SU-DHL-6 (cell line): ENCODE measurements around the gene SCLT1.

ENCODE experiments used
- H2AFZ ChIP-seq: fragments of 200-600 bp; sonication (generic); 2 replicates; pipeline ENCODE4 v1.6.1; 2014; ENCODE audit warnings: low read depth, mild to moderate bottlenecking, moderate library complexity, mixed read lengths, antibody characterized with exemption, low read length; ENCODE audit not compliant: severe bottlenecking
- H3F3A ChIP-seq: fragments of 200-600 bp; shearing (Covaris generic); 2 replicates; pipeline ENCODE4 v1.6.0; 2016; ENCODE audit warnings: antibody characterized with exemption, mild to moderate bottlenecking; ENCODE audit not compliant: insufficient read depth
- H3K27ac ChIP-seq: fragments of 200-600 bp; sonication (generic); 2 replicates; pipeline ENCODE4 v1.5.1; 2016; ENCODE audit warnings: low read depth, mild to moderate bottlenecking, low read length, moderate library complexity, mixed read lengths
- H3K27me3 ChIP-seq: fragments of 200-600 bp; sonication (generic), shearing (Covaris generic); 2 replicates; pipeline ENCODE4 v1.6.0; 2014; ENCODE audit warnings: mild to moderate bottlenecking, low read length
- H3K36me3 ChIP-seq: fragments of 200-600 bp; sonication (generic); 2 replicates; pipeline ENCODE4 v1.6.1; 2014; ENCODE audit warnings: mild to moderate bottlenecking, low read length, mixed read lengths
- H3K4me2 ChIP-seq: fragments of 300-600, 200-600 bp; shearing (Covaris generic), sonication (generic); 2 replicates; pipeline ENCODE4 v1.6.0; 2014; ENCODE audit warnings: low read length, low read depth, mild to moderate bottlenecking; ENCODE audit not compliant: poor library complexity, severe bottlenecking
- H3K4me3 ChIP-seq: fragments of 200-600 bp; sonication (generic); 2 replicates; pipeline ENCODE4 v1.5.1; 2014; ENCODE audit warnings: antibody characterized with exemption, low read length, mild to moderate bottlenecking, mixed read lengths; ENCODE audit not compliant: insufficient read depth, poor library complexity, severe bottlenecking
- H3K79me2 ChIP-seq: fragments of 200-600 bp; sonication (generic); 2 replicates; pipeline ENCODE4 v1.6.1; 2014; ENCODE audit warnings: mild to moderate bottlenecking, low read length, moderate library complexity; ENCODE audit not compliant: insufficient read depth
- H3K9ac ChIP-seq: fragments of 200-600 bp; sonication (generic); 2 replicates; pipeline ENCODE4 v1.7.0; 2014; ENCODE audit warnings: mild to moderate bottlenecking, low read length
- H3K9me2 ChIP-seq: fragments of 200-600 bp; sonication (generic); replicated peaks from 2 replicates; pipeline ENCODE4 v1.6.1; 2014; ENCODE audit warnings: low read length; ENCODE audit not compliant: insufficient read depth
- H3K9me3 ChIP-seq: fragments of 200-600 bp; sonication (generic); 2 replicates; pipeline ENCODE4 v1.6.1; 2014; ENCODE audit warnings: low read length, mixed read lengths; ENCODE audit not compliant: insufficient read depth
- H4K20me1 ChIP-seq: fragments of 200-600 bp; sonication (generic); 2 replicates; pipeline ENCODE4 v1.6.1; 2014; ENCODE audit warnings: low read depth, mild to moderate bottlenecking, antibody characterized with exemption, low read length, moderate library complexity, mixed read lengths
- CTCF ChIP-seq: fragments of 200-600 bp; sonication (generic); IDR thresholded peaks from one replicate; pipeline ENCODE4 v1.5.1; 2017; ENCODE audit warnings: antibody characterized with exemption, mild to moderate bottlenecking, low read length, moderate library complexity; ENCODE audit not compliant: insufficient read depth, poor library complexity, severe bottlenecking
- EZH2phosphoT487 ChIP-seq: fragments of 200-600 bp; sonication (generic), shearing (Covaris generic); conservative IDR thresholded peaks from 2 replicates; pipeline ENCODE4 v1.6.1; 2018; ENCODE audit warnings: mild to moderate bottlenecking, antibody characterized with exemption, low read length, moderate library complexity, mixed read lengths

Gene SCLT1

DNA sequence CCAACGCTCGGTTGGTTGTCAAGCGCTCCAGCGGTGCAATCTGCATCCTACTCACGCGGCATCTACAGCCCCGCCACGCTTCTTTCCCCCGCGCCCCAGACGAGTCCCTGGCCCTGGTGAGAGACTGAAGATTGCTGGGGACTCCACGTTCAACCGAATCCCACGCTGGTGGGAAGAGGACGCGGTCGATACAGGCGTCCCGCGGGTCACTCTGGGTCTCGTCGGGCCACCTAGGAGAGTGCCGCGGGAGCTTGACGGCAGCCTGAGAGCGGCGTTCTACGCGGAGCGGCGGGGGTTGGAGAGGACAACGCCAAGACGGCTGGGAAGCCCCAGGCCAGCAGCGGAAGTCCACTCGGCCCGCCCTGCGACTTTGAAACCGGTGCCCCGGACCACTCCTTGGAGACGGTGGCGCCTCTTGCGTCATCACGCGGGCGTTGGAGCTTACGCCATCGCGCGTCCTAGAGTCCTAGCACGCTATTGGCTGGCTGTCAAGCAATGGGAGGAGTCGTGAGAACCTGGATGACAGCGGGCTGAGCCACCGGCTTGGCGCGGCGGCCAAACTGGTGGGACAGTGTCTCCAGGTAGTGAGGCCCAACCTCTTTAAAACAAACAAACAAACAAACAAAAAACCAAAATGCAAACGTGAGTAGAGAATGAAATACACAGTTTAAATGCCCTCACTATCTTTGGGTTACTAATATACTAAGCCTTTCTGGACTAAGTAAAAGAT is at the start of gene SCLT1:
TSS of gene SCLT1 (minus strand) at position 349 of the 730 bp plus-strand sequence. CDS start 436 bp downstream, outside the sequence.
- no peaks in the 10 kb centered on the region for H3K9me3 ChIP-seq
- H2AFZ ChIP-seq, result peak within 1 kb of the TSS; percentile 88
- TF ChIP-seq CTCF (no peak), EZH2phosphoT487 (no peak)
- H3K9me2 ChIP-seq, result no peaks in the 10 kb centered on the region
- peak within 1 kb of the TSS; percentile 97 for H3K4me2 ChIP-seq
- H3K27me3 ChIP-seq, result no peaks in the 10 kb centered on the region
- H3K27ac ChIP-seq, result peak within 1 kb of the TSS; percentile 69
- 0 out of 2 replicates have a peak, but pooled peaks cover 5% of the 10 kb centered on the region for H3F3A ChIP-seq
- peak within 1 kb of the TSS; percentile 72 for H3K9ac ChIP-seq
- peaks cover 39% of the 10 kb centered on the region for H3K79me2 ChIP-seq
- H3K36me3 ChIP-seq, result no peaks in the 10 kb centered on the region
- H3K4me3 ChIP-seq, result peak within 1 kb of the TSS; percentile 85
- 0 out of 2 replicates have a peak, but pooled peaks cover 2% of the 10 kb centered on the region for H4K20me1 ChIP-seq

GRCh38 chr4:129140521-129140920 is 47.2 kb upstream of the SCLT1 start:
- Histone ChIP-seq H3K27me3 (no peaks in the 10 kb centered on the region), H3K9me2 (no peaks in the 10 kb centered on the region), H4K20me1 (no peaks in the 10 kb centered on the region), H3K4me3 (no peak overlapping the region), H2AFZ (no peak overlapping the region), H3K4me2 (no peak overlapping the region), H3F3A (no peaks in the 10 kb centered on the region), H3K36me3 (no peaks in the 10 kb centered on the region), H3K27ac (no peak overlapping the region), H3K79me2 (no peaks in the 10 kb centered on the region), H3K9me3 (no peaks in the 10 kb centered on the region), H3K9ac (no peak overlapping the region)
- no peak for TF ChIP-seq EZH2phosphoT487
- no peak for TF ChIP-seq CTCF

GRCh38 chr4:129138810-129139496 is 45.6 kb upstream of the SCLT1 start:
- H3K9me3 ChIP-seq, result no peaks in the 10 kb centered on the region
- no peak overlapping the region for H3K9ac ChIP-seq
- H3K27ac ChIP-seq, result no peak overlapping the region
- H3K9me2 ChIP-seq, result no peaks in the 10 kb centered on the region
- no peak overlapping the region for H3K4me2 ChIP-seq
- no peaks in the 10 kb centered on the region for H3K79me2 ChIP-seq
- H4K20me1 ChIP-seq, result no peaks in the 10 kb centered on the region
- no peak overlapping the region for H2AFZ ChIP-seq
- no peaks in the 10 kb centered on the region for H3K27me3 ChIP-seq
- H3K36me3 ChIP-seq, result no peaks in the 10 kb centered on the region
- no peaks in the 10 kb centered on the region for H3F3A ChIP-seq
- H3K4me3 ChIP-seq, result no peak overlapping the region
- TF ChIP-seq CTCF, result no peak
- TF ChIP-seq EZH2phosphoT487, result no peak
